AG09309 (cell line): Measurements from ENCODE around the gene IGFALS.
A peak's percentile ranks its signal among the peaks of the same experiment; 100 is the strongest.

Source experiments
- DNase-seq: peaks from one replicate; pipeline ENCODE4 v3.0.0-alpha.2; 2010; ENCODE audit warnings: low read depth
- H3K4me3 ChIP-seq: 2 replicates; pipeline ENCODE4 v1.5.1; 2011; ENCODE audit warnings: mild to moderate bottlenecking, low read depth, low read length, moderate library complexity; ENCODE audit not compliant: control insufficient read depth
- TF ChIP-seq, protein P1 (sequence below): IDR thresholded peaks from 2 replicates; pipeline ENCODE4 v1.5.1; 2011; ENCODE audit warnings: mild to moderate bottlenecking, low read depth, low read length, inconsistent platforms; ENCODE audit not compliant: insufficient read depth, control insufficient read depth; ENCODE audit errors: missing control alignments

The IGFALS gene

DNA sequence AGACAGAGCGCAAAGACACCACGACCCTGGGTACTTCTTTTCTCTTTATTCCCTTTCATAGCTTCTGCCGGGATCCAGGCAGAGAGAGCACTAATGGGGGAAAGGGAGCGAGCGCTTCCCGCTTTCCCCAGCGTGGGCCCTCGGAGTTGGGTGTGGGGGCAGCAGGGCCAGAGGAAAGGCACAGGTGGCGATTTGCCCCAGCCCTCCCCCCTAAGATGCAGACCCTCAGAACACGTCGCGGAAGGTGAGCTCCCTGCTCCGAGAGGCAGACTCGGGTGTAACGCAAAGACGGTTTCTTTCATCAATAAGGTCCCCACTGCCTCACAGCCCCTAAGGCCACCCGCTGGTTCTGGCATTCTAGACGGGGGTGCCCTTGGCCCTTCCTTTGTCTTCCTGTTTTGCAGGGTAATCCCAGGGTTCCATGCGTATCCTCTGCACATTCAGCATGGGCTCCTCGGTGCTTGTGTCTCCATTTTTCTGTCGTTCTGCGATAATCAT lies 21.6 kb downstream of the IGFALS start:
- DNase-seq, result no peak
- TF ChIP-seq, protein P1, sequence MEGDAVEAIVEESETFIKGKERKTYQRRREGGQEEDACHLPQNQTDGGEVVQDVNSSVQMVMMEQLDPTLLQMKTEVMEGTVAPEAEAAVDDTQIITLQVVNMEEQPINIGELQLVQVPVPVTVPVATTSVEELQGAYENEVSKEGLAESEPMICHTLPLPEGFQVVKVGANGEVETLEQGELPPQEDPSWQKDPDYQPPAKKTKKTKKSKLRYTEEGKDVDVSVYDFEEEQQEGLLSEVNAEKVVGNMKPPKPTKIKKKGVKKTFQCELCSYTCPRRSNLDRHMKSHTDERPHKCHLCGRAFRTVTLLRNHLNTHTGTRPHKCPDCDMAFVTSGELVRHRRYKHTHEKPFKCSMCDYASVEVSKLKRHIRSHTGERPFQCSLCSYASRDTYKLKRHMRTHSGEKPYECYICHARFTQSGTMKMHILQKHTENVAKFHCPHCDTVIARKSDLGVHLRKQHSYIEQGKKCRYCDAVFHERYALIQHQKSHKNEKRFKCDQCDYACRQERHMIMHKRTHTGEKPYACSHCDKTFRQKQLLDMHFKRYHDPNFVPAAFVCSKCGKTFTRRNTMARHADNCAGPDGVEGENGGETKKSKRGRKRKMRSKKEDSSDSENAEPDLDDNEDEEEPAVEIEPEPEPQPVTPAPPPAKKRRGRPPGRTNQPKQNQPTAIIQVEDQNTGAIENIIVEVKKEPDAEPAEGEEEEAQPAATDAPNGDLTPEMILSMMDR, result no peak

DNA sequence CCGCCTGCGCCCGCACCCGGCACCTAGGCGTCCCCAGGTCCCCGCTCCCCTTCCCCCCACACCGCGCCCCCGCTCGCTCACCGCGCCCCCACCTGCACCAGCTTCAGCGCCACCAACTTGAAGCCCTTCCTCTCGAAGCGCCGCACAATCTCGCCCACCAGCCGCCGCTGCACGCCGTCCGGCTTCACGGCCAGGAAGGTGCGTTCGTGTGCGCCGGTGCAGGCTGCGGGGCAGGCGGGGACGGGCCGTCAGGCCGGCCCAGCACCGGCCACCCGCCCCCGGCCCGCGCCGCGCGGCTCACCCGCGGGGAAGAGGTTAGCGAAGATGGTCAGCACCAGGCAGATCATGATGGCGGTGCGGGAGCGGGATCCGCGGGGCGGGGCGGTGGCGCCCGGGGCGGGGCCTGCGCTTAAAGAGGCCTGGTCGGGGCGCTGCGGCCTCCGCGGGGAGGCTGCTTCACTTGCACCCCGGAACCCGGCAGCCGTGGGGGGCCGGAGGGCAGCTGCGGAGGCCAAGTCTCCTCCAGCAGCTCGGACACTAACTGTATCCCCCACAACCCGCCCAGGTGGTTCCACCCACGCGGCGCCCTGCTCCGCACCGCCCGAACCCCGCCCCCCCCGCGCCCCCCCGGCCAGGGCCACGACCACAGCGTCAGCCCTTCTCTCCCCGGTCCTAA lies 22.2 kb downstream of the IGFALS start, which contains the start of gene NME3:
TSS of gene NME3 (minus strand) at position 356 of the 676 bp plus-strand sequence. CDS start at position 347, 9 bp downstream.
- peak within 1 kb of the TSS; percentile 50 for H3K4me3 ChIP-seq
- no peak for DNase-seq

More for the DNA sequence above, 21.6 kb downstream of the IGFALS start:
- peak overlapping the region; percentile 50 for H3K4me3 ChIP-seq

DNA sequence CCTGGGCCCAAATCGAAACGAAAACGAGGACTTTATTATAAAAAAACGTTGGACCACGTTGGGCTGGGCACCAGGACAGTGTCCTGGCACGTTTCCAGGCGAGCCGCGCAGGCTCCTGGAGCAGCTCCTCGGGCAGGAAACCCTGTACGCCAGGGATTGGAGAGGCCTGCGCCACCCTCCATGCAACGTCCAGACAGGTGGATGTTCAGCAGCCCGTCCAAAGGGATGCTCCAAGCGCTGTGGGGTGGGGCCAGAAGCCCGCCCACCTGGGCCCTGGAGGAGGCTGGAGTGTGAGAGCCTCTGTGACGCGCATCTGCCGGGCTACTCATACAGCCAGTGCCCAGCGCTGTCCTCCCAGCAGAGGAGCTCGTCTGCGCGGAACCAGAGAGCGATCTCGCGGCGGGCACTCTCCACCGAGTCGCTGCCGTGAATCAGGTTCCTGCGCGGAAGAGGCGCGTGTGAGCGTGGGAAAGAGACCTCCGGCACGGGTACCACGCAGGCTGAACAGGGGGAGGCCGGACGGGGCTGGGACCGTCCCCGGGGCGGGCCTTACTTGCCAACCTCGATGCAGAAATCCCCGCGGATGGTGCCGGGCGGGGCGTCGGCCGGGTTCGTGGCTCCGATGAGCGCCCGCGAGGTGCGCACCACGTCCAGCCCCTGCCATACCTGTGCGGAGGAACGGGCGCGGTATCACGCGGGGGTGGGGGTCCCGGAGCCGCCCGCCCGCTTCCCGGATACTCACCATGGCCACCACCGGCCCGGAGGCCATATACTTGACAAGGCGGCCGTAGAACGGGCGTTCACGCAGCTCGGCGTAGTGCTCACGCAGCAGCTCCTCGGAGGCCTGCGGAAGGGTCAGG lies 22.9 kb downstream of the IGFALS start:
- TF ChIP-seq, protein P1, result no peak
- no peak for DNase-seq
- peak overlapping the region; percentile 50 for H3K4me3 ChIP-seq

More for the DNA sequence above, 22.2 kb downstream of the IGFALS start, which contains the start of gene NME3:
- TF ChIP-seq, protein P1, result no peak

DNA sequence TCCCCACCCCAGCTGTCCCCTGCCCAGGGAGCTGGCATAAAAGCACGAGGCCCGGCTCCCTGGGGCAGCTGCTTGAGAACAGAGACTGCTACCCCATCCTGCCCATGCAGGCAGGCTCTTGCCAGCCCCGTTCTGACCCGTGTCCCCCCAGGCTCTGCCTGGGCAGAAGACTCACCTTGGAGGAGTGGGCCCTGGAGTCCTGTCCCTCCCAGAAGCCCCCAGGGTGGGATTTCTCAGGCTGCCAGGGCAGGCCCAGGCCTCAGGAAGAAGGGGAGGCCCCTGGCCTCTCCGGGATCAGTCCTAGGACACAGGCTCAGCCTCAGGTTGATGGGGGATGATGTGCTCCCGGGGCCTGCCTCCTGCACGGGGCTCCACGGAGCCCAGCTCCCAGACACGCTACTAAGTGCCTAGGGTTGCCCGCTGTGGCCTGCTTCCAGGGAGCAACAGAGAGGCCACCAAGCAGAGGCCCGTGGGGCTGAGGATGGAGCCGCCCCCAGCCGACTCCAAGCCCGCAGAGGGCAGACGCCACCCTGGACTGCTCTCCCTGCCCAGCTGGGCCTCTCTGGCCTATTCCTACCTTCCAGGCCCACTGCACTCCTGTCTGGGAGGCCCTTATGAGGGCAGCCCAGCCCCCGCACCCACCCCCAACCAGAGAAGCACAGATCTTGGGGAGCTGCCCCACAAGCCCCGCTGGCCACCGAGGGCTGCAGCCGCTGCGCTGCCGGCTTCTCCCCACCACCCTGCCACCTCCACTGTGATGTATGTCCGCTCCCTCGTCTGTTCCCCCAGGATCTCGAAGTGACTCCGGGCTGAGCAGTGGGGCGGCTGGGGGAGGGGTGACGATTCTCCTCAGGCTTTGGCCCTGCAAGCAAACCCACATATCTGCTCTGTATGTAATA lies 23.9 kb downstream of the IGFALS start:
- TF ChIP-seq, protein P1, result no peak
- no peak overlapping the region for H3K4me3 ChIP-seq
- DNase-seq, result no peak

DNA sequence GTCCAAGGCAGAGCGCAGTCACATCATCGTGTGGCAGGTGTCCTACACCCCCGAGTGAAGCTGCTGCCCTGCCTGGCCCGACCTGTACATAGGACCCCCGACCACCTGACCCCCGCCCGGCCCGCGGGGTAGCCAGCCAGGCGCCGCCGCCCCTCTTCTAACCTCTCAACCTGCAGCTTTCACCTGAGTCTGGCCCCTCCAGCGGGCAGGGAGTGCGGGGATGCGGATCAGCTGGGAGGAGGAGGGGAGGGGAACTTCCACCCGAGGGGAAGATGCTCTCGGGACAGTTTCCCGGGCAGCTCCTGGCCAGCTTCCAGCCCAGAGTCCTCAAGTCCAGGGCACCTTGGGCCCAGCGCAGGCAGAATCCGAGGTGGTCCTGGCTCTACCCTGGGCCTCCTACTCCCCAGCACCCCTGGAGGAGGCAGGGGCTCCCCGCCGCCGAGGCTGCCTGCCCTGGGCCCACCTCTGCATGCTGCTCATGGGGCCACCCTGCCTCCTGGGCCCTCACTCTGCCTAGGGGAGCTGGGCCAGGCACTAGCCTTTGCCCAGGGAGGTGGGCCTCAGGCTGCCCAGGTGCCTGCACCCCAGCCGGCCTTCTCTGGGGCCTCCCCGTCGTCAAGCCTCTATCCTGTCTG lies 24.6 kb downstream of the IGFALS start:
- DNase-seq, result no peak

More for the DNA sequence above, 24.6 kb downstream of the IGFALS start:
- H3K4me3 ChIP-seq, result no peak overlapping the region
- TF ChIP-seq, protein P1, result no peak
